Sigmoid colon (tissue), 7 donors: ENCODE measurements around the gene CACNA1D. TPM values are rescaled to one million over a fixed set of nuclear protein-coding genes. Genes with fewer than 3 reads are reported as not detected.

ENCODE experiments used
- DNase-seq: peaks from one replicate; pipeline ENCODE4 v3.0.0-alpha.2; 2019
- H3K27ac ChIP-seq, 4 donors: fragments of 200-600 bp; sonication (generic); one replicate each; pipeline ENCODE4 v1.5.1; 2016 to 2019; ENCODE audit warnings: mild to moderate bottlenecking in 1 of 4
- H3K27me3 ChIP-seq, 3 donors: fragments of 200-600 bp; sonication (generic); one replicate each; pipeline ENCODE4 v1.5.1; 2019; ENCODE audit warnings: mild to moderate bottlenecking in 1 of 3
- H3K36me3 ChIP-seq, 4 donors: fragments of 200-600 bp; sonication (generic); one replicate each; pipeline ENCODE4 v1.5.1; 2016 to 2019
- H3K4me1 ChIP-seq, 4 donors: fragments of 200-600 bp; sonication (generic); one replicate each; pipeline ENCODE4 v1.5.1; 2017 to 2019
- H3K4me3 ChIP-seq, 4 donors: fragments of 200-600 bp; sonication (generic); one replicate each; pipeline ENCODE4 v1.5.1; 2017 to 2019; ENCODE audit warnings: mild to moderate bottlenecking in 2 of 4, moderate library complexity in 1 of 4
- H3K9me3 ChIP-seq, 4 donors: fragments of 200-600 bp in 3 of 4; sonication (generic) in 3 of 4; one replicate each; pipeline versions ENCODE4 v1.5.1 to v1.6.1; 2013 to 2019
- CTCF ChIP-seq, 4 experiments: fragments of 450-650 bp in 3 of 4; fragments of 200-600 bp in 1 of 4; IDR thresholded peaks; one replicate each; pipeline ENCODE4 v1.5.1; 2016 to 2019; ENCODE audit warnings: antibody characterized with exemption in 4 of 4, mild to moderate bottlenecking in 3 of 4, moderate library complexity in 2 of 4
- EP300 ChIP-seq, 4 donors: sonication (generic); formaldehyde crosslinking; IDR thresholded peaks; one replicate each; pipeline ENCODE4 v1.6.1; 2017; ENCODE audit warnings: antibody characterized with exemption in 4 of 4
- POLR2A ChIP-seq, 2 donors: fragments of 450-650 bp; IDR thresholded peaks; one replicate each; pipeline ENCODE4 v1.6.1; 2016; ENCODE audit warnings: antibody characterized with exemption in 2 of 2, mild to moderate bottlenecking in 2 of 2, moderate library complexity in 2 of 2
- POLR2AphosphoS5 ChIP-seq, 4 donors: sonication (generic); formaldehyde crosslinking; IDR thresholded peaks; one replicate each; pipeline ENCODE4 v1.6.1; 2017; ENCODE audit warnings: antibody characterized with exemption in 4 of 4
- WGBS, 2 donors: extraction: QIAGEN DNeasy Blood & Tissue Kit; methylation state at CpG; one replicate each; pipeline ENCODE4 v1.1.7; 2013; 5-methylcytosine and 5-hydroxymethylcytosine counted together
- intact Hi-C: fragments of 100-400 bp; cut with DNase I; formaldehyde crosslinking; loops from one replicate; pipeline ENCODE4 v1.15.1; 2023
- polyA plus RNA-seq, 3 donors: library from polyadenylated mRNA; stranded (reverse); fragments of 200-250 nt; gene quantifications; one replicate each; pipeline ENCODE4 v1.2.3, GENCODE V29; 2013
- total RNA-seq, 4 donors: library from RNA; depleted of rRNA; stranded (reverse); fragments of >200 nt; gene quantifications; one replicate each; pipeline ENCODE4 v1.1.0, GENCODE V29; 2016
- donor health status: healthy with polysubstance abuse.
- donor health status: Bipolar disorder and iron deficiency.
- donor health status: healthy.

CACNA1D gene
- total and polyA plus RNA-seq, 7 donors: 1.2 to 9.7 (median 4.8) TPM

DNA sequence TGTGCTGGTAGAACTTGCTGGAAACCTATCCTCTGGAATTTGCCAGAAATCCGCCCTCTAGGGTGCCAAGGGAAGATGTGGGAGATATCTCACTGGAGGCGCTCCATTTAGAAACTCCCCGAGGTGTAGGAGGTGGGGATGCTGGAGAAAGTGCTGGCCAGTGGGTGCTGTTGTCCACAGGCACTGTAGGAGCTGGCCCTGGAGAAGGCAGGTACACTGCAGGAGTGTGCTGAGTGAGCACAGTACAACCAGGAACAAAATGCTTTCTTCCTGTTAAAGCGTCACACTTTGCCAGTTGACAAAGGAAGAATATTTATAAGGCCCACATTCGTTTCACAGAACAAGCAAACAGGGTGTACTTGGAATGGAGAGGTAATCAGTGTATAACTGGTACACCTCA, 119.9 kb downstream of the CACNA1D start:
- DNase-seq: no peak
- H3K36me3 ChIP-seq: no peaks in the 10 kb centered on the region
- intact Hi-C loops: no loop called here
- TF ChIP-seq POLR2AphosphoS5 (IDR thresholded peaks at IDR 0.05): no peak
- TF ChIP-seq POLR2A (IDR thresholded peaks at IDR 0.05): no peak
- no peak for TF ChIP-seq EP300 (IDR thresholded peaks at IDR 0.05)
- no peak for TF ChIP-seq CTCF (IDR thresholded peaks at IDR 0.05)
- no peak overlapping the region for H3K4me3 ChIP-seq
- 81 to 83% methylated on average over 5 of the region's 5 CpGs for WGBS, 2 donors
- H3K27ac ChIP-seq: no peak overlapping the region
- H3K4me1 ChIP-seq: no peaks in the 10 kb centered on the region
- H3K27me3 ChIP-seq: no peaks in the 10 kb centered on the region
- H3K9me3 ChIP-seq: no peaks in the 10 kb centered on the region

GRCh38 chr3:53616321-53616720, 121.9 kb downstream of the CACNA1D start:
- Histone ChIP-seq H3K27ac (no peak overlapping the region), H3K9me3 (no peaks in the 10 kb centered on the region), H3K27me3 (no peaks in the 10 kb centered on the region), H3K4me1 (no peaks in the 10 kb centered on the region), H3K36me3 (no peaks in the 10 kb centered on the region), H3K4me3 (no peak overlapping the region)
- WGBS, 2 donors: 64 to 71% methylated on average over 5 of the region's 5 CpGs
- DNase-seq: no peak
- intact Hi-C loops: no loop called here
- TF ChIP-seq EP300 (IDR thresholded peaks at IDR 0.05) (no peak), CTCF (IDR thresholded peaks at IDR 0.05) (no peak), POLR2AphosphoS5 (IDR thresholded peaks at IDR 0.05) (no peak), POLR2A (IDR thresholded peaks at IDR 0.05) (no peak)

- Histone ChIP-seq H3K4me3 (no peak overlapping the region), H3K36me3 (no peaks in the 10 kb centered on the region), H3K27me3 (no peaks in the 10 kb centered on the region), H3K9me3 (no peaks in the 10 kb centered on the region), H3K4me1 (no peaks in the 10 kb centered on the region), H3K27ac (no peak overlapping the region)
- TF ChIP-seq EP300 (IDR thresholded peaks at IDR 0.05) (no peak), POLR2AphosphoS5 (IDR thresholded peaks at IDR 0.05) (no peak), CTCF (IDR thresholded peaks at IDR 0.05) (no peak), POLR2A (IDR thresholded peaks at IDR 0.05) (no peak)
- WGBS, 2 donors: 72 to 81% methylated on average over 7 of the region's 7 CpGs
- no peak for DNase-seq
- intact Hi-C loops: no loop called here
Observed at GRCh38 chr3:53616971-53617892, 122.8 kb downstream of the CACNA1D start.

DNA sequence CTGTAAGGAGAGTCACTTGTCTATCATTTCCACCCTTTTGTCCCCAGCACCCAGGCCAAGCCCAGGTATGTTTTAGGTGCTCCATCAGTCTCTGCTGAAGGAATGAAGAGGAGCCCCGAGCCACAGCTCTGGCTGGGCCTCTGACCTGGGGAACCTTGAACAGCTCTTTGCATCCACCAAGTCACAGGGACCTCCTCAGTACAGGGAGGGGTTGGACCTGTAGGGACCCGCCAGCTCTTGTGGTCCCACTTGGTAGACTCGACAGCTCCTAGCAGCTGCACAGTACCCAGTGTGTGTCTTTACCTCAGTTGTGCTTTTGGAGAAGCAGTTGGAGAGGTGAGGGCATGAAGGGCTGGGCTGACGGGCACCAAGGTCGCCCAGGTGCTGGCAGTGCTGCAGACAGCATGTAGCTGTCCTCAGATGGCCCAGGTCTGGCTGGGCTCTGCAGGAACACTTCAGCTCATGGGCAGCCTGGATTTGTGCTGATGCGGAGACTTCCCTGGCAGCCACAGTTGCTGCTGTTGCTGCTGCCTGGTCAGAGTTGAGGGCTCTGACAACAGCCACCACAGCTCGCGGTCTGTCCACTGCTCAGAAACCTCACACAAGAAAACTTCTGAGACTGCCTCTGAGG, 123.6 kb downstream of the CACNA1D start:
- WGBS, 2 donors: 80 to 93% methylated on average over 8 of the region's 8 CpGs
- intact Hi-C loops: no loop called here
- DNase-seq: no peak

More for the DNA sequence above, 123.6 kb downstream of the CACNA1D start:
- no peak for TF ChIP-seq CTCF (IDR thresholded peaks at IDR 0.05)
- TF ChIP-seq POLR2AphosphoS5 (IDR thresholded peaks at IDR 0.05): no peak
- no peak for TF ChIP-seq POLR2A (IDR thresholded peaks at IDR 0.05)
- TF ChIP-seq EP300 (IDR thresholded peaks at IDR 0.05): no peak
- no peak overlapping the region for H3K27ac ChIP-seq
- H3K4me1 ChIP-seq: no peaks in the 10 kb centered on the region
- no peaks in the 10 kb centered on the region for H3K36me3 ChIP-seq
- H3K27me3 ChIP-seq: no peaks in the 10 kb centered on the region
- H3K4me3 ChIP-seq: no peak overlapping the region
- no peaks in the 10 kb centered on the region for H3K9me3 ChIP-seq
